CD4-positive, alpha-beta T cell treated with Interleukin-4 for 4 hours (primary cell): ENCODE measurements around the gene PPP1R36.
"Not testable (repeated sequence)": the region's sequence is repeated elsewhere in the genome, so short reads cannot be mapped to it uniquely, and the experiment has no call there.

Experiments
- DNase-seq: peaks from one replicate; pipeline ENCODE4 v3.0.0-alpha.2; 2020

PPP1R36 gene

DNA sequence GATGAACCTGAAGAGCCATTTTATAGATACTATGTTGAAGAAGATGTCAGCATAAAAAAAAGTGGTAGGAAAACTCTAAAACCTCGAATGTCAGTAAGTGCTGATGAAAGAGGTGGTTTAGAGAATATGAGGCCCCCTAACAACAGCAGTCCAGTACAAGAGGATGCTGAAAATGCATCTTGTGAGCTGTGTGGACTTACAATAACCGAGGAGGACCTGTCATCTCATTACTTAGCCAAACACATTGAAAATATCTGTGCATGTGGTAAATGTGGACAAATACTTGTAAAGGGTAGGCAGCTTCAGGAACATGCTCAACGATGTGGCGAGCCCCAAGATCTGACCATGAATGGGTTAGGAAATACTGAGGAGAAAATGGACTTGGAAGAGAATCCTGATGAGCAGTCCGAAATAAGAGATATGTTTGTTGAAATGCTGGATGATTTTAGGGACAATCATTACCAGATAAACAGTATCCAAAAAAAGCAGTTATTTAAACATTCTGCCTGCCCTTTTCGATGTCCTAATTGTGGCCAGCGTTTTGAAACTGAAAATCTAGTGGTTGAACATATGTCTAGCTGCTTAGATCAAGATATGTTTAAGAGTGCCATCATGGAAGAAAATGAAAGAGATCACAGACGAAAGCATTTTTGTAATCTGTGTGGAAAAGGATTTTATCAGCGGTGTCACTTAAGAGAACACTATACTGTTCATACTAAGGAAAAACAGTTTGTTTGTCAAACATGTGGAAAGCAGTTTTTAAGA, 27.0 kb upstream of the PPP1R36 start:
- DNase-seq, result no peak

GRCh38 chr14:64525354-64525753, 24.4 kb upstream of the PPP1R36 start:
- DNase-seq, result no peak

DNA sequence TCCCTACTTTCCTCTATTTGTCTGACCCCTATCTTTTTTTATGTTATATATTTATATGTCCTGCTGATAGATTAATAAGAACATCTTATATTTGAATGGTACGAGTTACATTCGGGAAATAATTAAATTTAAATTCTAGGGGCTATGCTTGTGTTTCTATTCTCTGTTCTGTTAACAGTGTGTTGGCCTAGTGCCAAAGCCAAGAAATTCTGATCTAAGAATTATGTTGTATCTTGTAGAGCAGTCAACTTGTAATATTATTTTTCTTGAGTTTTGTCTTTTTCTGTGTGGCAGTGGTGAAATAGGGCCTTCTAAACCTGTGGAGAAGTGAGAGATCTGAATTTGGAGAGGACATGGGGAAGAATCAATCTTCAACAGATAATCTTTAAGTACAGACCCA, 18.2 kb upstream of the PPP1R36 start:
- no peak for DNase-seq

DNA sequence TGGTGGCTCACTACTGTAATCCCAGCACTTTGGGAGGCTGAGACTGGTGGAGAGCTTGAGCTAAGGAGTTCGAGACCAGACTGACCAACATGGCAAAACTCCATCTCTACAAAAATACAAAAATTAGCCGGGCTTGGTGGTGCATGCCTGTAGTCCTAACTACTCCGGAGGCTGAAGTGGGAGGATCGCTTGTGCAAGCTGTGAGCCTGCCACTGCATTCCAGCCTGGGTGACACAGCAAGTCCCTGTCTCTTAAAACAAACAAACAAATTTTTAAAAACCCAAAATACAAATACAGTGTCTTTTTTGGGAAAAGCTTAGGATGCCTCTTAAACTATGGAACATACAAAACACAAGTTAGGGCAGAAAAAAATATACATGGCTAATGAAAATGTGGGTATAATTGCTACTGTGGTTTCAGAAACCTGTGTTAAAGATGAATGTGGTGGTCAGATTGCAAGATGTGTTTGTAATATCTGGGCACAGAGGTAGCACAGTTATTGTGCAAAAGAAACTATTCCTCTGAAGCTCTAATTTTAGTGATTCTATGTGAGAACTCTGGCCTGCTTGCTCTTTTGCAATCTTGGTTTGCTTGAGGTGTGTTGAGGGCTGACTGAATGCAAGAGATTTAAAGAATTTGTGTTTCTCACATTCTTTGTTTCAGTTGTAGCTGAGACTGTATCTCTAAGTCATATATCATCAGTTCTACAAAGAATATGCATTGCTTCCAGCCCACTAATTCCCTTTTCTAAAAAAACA, 13.1 kb upstream of the PPP1R36 start:
- no peak for DNase-seq

GRCh38 chr14:64540208-64541202, 9.3 kb upstream of the PPP1R36 start, which contains the start of gene HSPA2:
Gene HSPA2, plus strand, starts transcription at chr14:64540741. Its CDS starts 109 bp downstream, at chr14:64540850.
- peak; percentile 98 for DNase-seq

DNA sequence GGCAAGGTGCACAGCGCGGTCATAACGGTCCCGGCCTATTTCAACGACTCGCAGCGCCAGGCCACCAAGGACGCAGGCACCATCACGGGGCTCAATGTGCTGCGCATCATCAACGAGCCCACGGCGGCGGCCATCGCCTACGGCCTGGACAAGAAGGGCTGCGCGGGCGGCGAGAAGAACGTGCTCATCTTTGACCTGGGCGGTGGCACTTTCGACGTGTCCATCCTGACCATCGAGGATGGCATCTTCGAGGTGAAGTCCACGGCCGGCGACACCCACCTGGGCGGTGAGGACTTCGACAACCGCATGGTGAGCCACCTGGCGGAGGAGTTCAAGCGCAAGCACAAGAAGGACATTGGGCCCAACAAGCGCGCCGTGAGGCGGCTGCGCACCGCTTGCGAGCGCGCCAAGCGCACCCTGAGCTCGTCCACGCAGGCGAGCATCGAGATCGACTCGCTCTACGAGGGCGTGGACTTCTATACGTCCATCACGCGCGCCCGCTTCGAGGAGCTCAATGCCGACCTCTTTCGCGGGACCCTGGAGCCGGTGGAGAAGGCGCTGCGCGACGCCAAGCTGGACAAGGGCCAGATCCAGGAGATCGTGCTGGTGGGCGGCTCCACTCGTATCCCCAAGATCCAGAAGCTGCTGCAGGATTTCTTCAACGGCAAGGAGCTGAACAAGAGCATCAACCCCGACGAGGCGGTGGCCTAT, 8.3 kb upstream of the PPP1R36 start:
- DNase-seq, result no peak

- DNase-seq, result no peak
Observed at GRCh38 chr14:64541972-64542835, 7.6 kb upstream of the PPP1R36 start.

- DNase-seq, result no peak
Observed at GRCh38 chr14:64542836-64543201, 6.9 kb upstream of the PPP1R36 start.

DNA sequence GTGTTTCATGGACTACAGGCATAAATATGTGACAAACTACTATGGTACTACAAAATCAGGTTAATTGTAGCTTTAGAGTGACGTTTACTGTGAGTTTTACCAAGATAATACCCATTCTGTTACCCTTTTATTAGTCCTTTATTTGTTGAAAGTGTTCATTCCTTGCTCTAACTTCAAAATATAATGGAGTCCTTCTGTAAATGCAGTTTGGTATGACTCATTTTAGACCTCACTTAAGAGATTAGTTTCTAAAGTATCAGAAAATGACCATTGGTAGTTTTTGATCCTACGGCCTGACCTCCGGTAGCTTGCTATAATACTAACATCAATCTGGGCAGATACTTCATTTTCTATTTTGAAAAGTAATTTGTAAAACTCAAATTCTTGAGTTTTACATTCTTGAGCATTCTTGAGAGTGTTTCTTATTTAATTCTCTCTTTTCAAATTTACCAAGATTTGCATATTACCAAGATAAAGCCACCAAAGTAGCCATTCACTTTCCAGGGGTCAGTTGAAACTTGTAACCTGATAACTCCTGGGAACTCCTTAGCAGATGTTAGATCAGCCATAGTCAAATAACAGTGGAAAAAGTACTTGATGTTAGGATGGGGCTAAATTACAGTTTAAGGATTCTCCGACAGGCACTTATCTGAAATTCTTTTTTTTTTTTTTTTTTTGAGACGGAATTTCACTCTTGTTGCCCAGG, 5.0 kb upstream of the PPP1R36 start:
- DNase-seq, result no peak

- no peak for DNase-seq
Observed at GRCh38 chr14:64549016-64549415, 745 bp upstream of the PPP1R36 start.

DNA sequence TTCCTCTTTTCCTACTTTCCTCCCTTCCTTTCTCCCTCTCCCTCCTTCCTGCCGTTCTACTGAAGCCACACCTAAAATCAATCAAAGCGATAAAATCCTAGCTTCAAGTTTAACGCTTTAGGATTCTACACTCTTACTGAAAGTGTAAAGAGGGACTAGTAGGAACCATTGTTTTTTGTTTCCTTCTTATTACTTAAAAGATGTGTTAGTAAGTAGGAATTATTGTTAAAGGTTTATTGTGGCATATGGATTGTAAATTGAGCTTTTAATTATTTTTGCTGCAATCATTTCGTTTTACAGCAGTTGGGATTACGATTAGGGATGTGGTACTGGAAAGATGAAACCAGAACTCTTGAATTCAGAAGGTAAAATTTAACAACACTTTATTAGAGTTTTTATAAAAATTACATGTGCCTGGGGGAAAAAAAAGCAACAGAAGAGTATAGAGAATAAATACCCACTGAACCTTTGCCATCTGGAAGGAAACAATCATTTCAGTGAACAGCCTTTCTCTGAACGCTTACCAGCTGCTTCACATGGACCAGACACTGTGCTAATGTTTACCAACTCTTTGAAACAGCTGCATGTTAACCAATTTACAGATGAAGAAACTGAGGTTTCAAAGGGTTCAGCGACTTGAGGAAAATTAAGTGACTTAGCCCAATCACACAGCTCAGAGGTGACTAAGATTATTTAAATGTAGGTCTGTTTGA, 1.0 kb downstream of the PPP1R36 start:
- no peak for DNase-seq

GRCh38 chr14:64554556-64554955, 4.8 kb downstream of the PPP1R36 start:
- DNase-seq, result no peak

DNA sequence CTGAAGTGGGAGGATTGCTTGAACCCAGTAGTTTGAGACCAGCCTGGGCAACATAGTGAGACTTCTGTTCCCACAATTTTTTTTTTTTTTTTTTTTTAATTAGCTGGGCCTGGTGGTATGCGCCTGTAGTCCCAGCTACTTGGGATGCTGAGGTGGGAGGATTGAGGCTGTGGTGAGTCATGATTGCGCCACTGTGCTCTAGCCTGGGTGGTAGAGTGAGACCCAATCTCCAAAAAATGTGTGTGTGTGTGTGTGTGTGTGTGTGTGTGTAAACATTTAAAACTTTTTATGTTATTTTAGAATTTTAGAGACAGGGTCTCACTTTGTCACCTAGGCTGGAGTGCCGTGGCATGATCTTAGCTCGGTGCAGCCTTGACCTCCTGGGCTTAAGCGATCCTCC, 6.8 kb downstream of the PPP1R36 start:
- DNase-seq, result no peak

GRCh38 chr14:64558216-64558615, 8.5 kb downstream of the PPP1R36 start:
- not testable (repeated sequence) for DNase-seq

GRCh38 chr14:64561631-64562030, 11.9 kb downstream of the PPP1R36 start:
- no peak for DNase-seq

- DNase-seq, result no peak
Observed at GRCh38 chr14:64562436-64562835, 12.7 kb downstream of the PPP1R36 start.

DNA sequence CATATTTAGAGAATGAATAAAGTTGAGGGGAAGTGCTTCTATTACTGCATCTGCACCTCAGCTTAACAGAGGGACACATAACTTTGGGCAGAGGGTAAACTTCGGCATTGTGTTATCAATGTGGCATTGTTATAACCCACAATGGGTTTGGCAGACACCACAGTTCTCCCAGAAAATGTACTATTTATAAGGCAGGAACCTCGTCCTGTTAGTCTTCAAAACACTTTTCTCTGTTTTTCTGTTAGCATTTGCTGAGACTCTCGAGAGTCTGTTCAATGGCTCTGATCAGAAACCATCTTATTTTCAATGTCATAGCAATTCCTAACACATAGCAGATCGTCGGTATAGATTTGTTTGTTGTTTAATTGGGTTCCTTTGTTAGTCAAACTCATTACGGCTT, 13.9 kb downstream of the PPP1R36 start:
- no peak for DNase-seq

- no peak for DNase-seq
Observed at GRCh38 chr14:64566651-64567122, 16.9 kb downstream of the PPP1R36 start.

- no peak for DNase-seq
Observed at GRCh38 chr14:64569138-64569631, 19.4 kb downstream of the PPP1R36 start.

DNA sequence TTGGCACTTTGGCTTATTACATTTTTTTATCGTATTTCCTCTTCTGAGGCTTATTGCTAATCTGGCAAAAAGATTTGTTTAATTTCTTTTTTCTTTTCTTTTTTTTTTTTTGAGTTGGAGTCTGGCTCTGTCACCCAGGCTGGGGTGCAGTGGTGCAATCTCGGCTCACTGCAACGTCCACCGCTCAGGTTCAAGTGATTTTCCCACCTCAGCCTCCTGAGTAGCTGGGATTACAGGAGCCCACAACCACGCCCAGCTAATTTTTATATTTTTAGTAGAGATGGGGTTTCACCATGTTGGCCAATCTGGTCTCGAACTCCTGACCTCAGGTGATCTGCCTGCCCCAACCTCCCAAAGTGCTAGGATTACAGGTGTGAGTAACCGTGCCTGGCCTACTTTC, 19.9 kb downstream of the PPP1R36 start:
- not testable (repeated sequence) for DNase-seq
